ENCODE results near the gene PACRG. TPM values are rescaled to one million over a fixed set of nuclear protein-coding genes. Genes with fewer than 3 reads are reported as not detected.

The PACRG gene
- polyA plus RNA-seq, 1 donor: 1.5 TPM

DNA sequence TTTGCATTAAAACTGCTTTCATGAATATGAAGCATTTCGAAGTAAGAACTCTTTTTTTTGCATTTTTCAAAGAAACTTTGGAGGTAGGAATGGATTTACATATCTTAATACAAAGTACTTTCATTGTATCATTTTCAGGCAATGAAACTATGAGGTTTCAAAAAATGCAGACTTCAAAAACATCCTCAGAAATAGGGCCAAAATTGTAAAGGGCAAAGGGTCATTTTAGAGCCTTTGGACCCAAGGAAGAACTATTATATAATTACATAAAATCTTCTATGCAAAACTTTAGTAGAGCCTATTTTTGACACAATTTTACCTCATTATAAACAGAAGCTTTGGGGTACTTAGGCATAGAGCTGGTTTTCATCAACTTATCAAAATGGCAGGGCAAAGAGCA lies 5.1 kb upstream of the PACRG start:
- Histone ChIP-seq H3K27ac (ENCODE audit: low read length) (no peak overlapping the region), H3K27me3 (ENCODE audit: control insufficient read depth, insufficient read depth, low read length) (no peaks in the 10 kb centered on the region), H3K9me3 (ENCODE audit: control insufficient read depth, low read depth, low read length) (no peaks in the 10 kb centered on the region), H3K36me3 (ENCODE audit: control insufficient read depth, insufficient read depth, low read length) (no peaks in the 10 kb centered on the region), H3K4me1 (ENCODE audit: control insufficient read depth, insufficient read depth, low read length) (peaks cover 7% of the 10 kb centered on the region), H3K4me3 (ENCODE audit: low read length) (no peak overlapping the region)
- WGBS (ENCODE audit: insufficient coverage, low lambda C conversion rate): 100% methylated on average over 1 of the region's 1 CpG
- no peak for DNase-seq

- DNase-seq: peak in 1 of 2 donors; percentile 47
- Histone ChIP-seq H3K9me3 (ENCODE audit: control insufficient read depth, low read depth, low read length) (no peaks in the 10 kb centered on the region), H3K36me3 (ENCODE audit: control insufficient read depth, insufficient read depth, low read length) (no peaks in the 10 kb centered on the region), H3K27me3 (ENCODE audit: control insufficient read depth, insufficient read depth, low read length) (no peaks in the 10 kb centered on the region), H3K27ac (ENCODE audit: low read length) (peak overlapping the region; percentile 74), H3K4me3 (ENCODE audit: low read length) (peak overlapping the region; percentile 69), H3K4me1 (ENCODE audit: control insufficient read depth, insufficient read depth, low read length) (peaks cover 7% of the 10 kb centered on the region)
- 20% methylated on average over 1 of the region's 13 CpGs for WGBS (ENCODE audit: insufficient coverage, low lambda C conversion rate)
These were observed 840 bp upstream of the PACRG start for GRCh38 chr6:162726947-162727321.

GRCh38 chr6:162728197-162728596 lies 423 bp downstream of the PACRG start:
- no CpG with 5 or more reads among the region's 7 CpGs for WGBS (ENCODE audit: insufficient coverage, low lambda C conversion rate)
- Histone ChIP-seq H3K27ac (ENCODE audit: low read length) (peak overlapping the region; percentile 48), H3K4me3 (ENCODE audit: low read length) (peak overlapping the region; percentile 34), H3K9me3 (ENCODE audit: control insufficient read depth, low read depth, low read length) (no peaks in the 10 kb centered on the region), H3K27me3 (ENCODE audit: control insufficient read depth, insufficient read depth, low read length) (no peaks in the 10 kb centered on the region), H3K4me1 (ENCODE audit: control insufficient read depth, insufficient read depth, low read length) (peaks cover 7% of the 10 kb centered on the region), H3K36me3 (ENCODE audit: control insufficient read depth, insufficient read depth, low read length) (no peaks in the 10 kb centered on the region)
- no peak for DNase-seq

DNA sequence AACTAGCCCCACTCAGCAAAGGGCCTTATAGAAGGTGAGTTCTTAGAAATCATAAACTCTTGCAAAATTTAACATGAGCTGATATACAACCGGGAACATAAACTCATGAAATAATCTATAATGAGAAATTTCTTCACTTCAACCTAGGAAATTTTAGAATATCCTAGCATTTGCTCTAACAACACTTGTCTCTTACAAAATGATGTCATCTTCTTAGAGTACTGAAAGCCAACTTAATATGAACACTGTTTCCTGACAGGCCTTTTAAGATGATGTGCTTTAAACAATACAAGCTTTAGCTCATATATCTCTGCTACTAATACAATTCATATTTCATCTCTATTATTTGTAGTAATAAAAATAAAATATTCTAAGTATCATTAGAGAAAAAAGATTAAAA lies 932 bp downstream of the PACRG start:
- no peaks in the 10 kb centered on the region for H3K9me3 ChIP-seq (ENCODE audit: control insufficient read depth, low read depth, low read length)
- peak overlapping the region; percentile 48 for H3K27ac ChIP-seq (ENCODE audit: low read length)

DNA sequence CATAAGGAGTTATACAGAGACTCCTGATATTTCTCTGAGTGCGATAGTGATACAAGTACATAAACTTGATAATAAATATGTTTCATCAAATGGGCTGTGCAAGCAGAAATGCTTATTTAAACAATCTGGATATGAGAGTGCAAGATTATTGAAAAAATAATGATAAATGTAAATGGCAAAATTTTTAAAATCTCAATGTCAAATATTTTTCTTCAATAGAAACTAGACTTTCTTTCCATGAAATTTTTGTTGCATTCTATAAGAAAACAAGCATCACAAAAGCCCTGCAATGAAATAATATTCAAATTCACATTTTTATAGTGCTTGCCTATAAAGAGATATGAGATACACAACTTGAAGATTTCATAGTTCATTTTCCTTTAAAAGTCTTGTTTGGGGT lies 2.7 kb downstream of the PACRG start:
- Histone ChIP-seq H3K9me3 (ENCODE audit: control insufficient read depth, low read depth, low read length) (no peaks in the 10 kb centered on the region), H3K27ac (ENCODE audit: low read length) (no peak overlapping the region), H3K27me3 (ENCODE audit: control insufficient read depth, insufficient read depth, low read length) (no peaks in the 10 kb centered on the region), H3K4me3 (ENCODE audit: low read length) (no peak overlapping the region), H3K4me1 (ENCODE audit: control insufficient read depth, insufficient read depth, low read length) (no peaks in the 10 kb centered on the region), H3K36me3 (ENCODE audit: control insufficient read depth, insufficient read depth, low read length) (no peaks in the 10 kb centered on the region)
- DNase-seq: no peak
- WGBS (ENCODE audit: insufficient coverage, low lambda C conversion rate): 100% methylated on average over 1 of the region's 1 CpG

More for the DNA sequence above, 932 bp downstream of the PACRG start:
- no peak for DNase-seq
- WGBS (ENCODE audit: insufficient coverage, low lambda C conversion rate): no CpG with 5 or more reads among the region's 1 CpG
- Histone ChIP-seq H3K36me3 (ENCODE audit: control insufficient read depth, insufficient read depth, low read length) (no peaks in the 10 kb centered on the region), H3K4me3 (ENCODE audit: low read length) (no peak overlapping the region), H3K4me1 (ENCODE audit: control insufficient read depth, insufficient read depth, low read length) (peaks cover 7% of the 10 kb centered on the region), H3K27me3 (ENCODE audit: control insufficient read depth, insufficient read depth, low read length) (no peaks in the 10 kb centered on the region)

GRCh38 chr6:162733489-162733888 lies 5.7 kb downstream of the PACRG start:
- H3K27ac ChIP-seq (ENCODE audit: low read length): no peak overlapping the region
- H3K9me3 ChIP-seq (ENCODE audit: control insufficient read depth, low read depth, low read length): no peaks in the 10 kb centered on the region
- H3K27me3 ChIP-seq (ENCODE audit: control insufficient read depth, insufficient read depth, low read length): no peaks in the 10 kb centered on the region
- no peaks in the 10 kb centered on the region for H3K4me1 ChIP-seq (ENCODE audit: control insufficient read depth, insufficient read depth, low read length)
- 70% methylated on average over 2 of the region's 4 CpGs for WGBS (ENCODE audit: insufficient coverage, low lambda C conversion rate)
- no peak overlapping the region for H3K4me3 ChIP-seq (ENCODE audit: low read length)
- no peaks in the 10 kb centered on the region for H3K36me3 ChIP-seq (ENCODE audit: control insufficient read depth, insufficient read depth, low read length)
- no peak for DNase-seq

- Histone ChIP-seq H3K4me3 (ENCODE audit: low read length) (no peak overlapping the region), H3K4me1 (ENCODE audit: control insufficient read depth, insufficient read depth, low read length) (no peaks in the 10 kb centered on the region), H3K27ac (ENCODE audit: low read length) (no peak overlapping the region), H3K27me3 (ENCODE audit: control insufficient read depth, insufficient read depth, low read length) (no peaks in the 10 kb centered on the region), H3K36me3 (ENCODE audit: control insufficient read depth, insufficient read depth, low read length) (no peaks in the 10 kb centered on the region), H3K9me3 (ENCODE audit: control insufficient read depth, low read depth, low read length) (no peaks in the 10 kb centered on the region)
- no CpG with 5 or more reads among the region's 1 CpG for WGBS (ENCODE audit: insufficient coverage, low lambda C conversion rate)
- no peak for DNase-seq
These were observed 9.2 kb downstream of the PACRG start for GRCh38 chr6:162736961-162737360.

- WGBS (ENCODE audit: insufficient coverage, low lambda C conversion rate): 33% methylated on average over 1 of the region's 3 CpGs
- Histone ChIP-seq H3K9me3 (ENCODE audit: control insufficient read depth, low read depth, low read length) (no peaks in the 10 kb centered on the region), H3K36me3 (ENCODE audit: control insufficient read depth, insufficient read depth, low read length) (no peaks in the 10 kb centered on the region), H3K27ac (ENCODE audit: low read length) (no peak overlapping the region), H3K4me3 (ENCODE audit: low read length) (no peak overlapping the region), H3K27me3 (ENCODE audit: control insufficient read depth, insufficient read depth, low read length) (no peaks in the 10 kb centered on the region), H3K4me1 (ENCODE audit: control insufficient read depth, insufficient read depth, low read length) (no peaks in the 10 kb centered on the region)
- no peak for DNase-seq
These were observed 23.0 kb downstream of the PACRG start for GRCh38 chr6:162750776-162751175.

GRCh38 chr6:162751211-162751859 lies 23.6 kb downstream of the PACRG start:
- no peaks in the 10 kb centered on the region for H3K36me3 ChIP-seq (ENCODE audit: control insufficient read depth, insufficient read depth, low read length)
- H3K4me3 ChIP-seq (ENCODE audit: low read length): no peak overlapping the region
- H3K4me1 ChIP-seq (ENCODE audit: control insufficient read depth, insufficient read depth, low read length): no peaks in the 10 kb centered on the region
- DNase-seq: no peak
- no peak overlapping the region for H3K27ac ChIP-seq (ENCODE audit: low read length)
- H3K9me3 ChIP-seq (ENCODE audit: control insufficient read depth, low read depth, low read length): no peaks in the 10 kb centered on the region
- no peaks in the 10 kb centered on the region for H3K27me3 ChIP-seq (ENCODE audit: control insufficient read depth, insufficient read depth, low read length)

- Histone ChIP-seq H3K27ac (ENCODE audit: low read length) (no peak overlapping the region), H3K36me3 (ENCODE audit: control insufficient read depth, insufficient read depth, low read length) (no peaks in the 10 kb centered on the region), H3K4me3 (ENCODE audit: low read length) (no peak overlapping the region), H3K9me3 (ENCODE audit: control insufficient read depth, low read depth, low read length) (no peaks in the 10 kb centered on the region), H3K4me1 (ENCODE audit: control insufficient read depth, insufficient read depth, low read length) (no peaks in the 10 kb centered on the region), H3K27me3 (ENCODE audit: control insufficient read depth, insufficient read depth, low read length) (no peaks in the 10 kb centered on the region)
- no peak for DNase-seq
These were observed 26.0 kb downstream of the PACRG start for GRCh38 chr6:162753775-162754174.

- Histone ChIP-seq H3K9me3 (ENCODE audit: control insufficient read depth, low read depth, low read length) (no peaks in the 10 kb centered on the region), H3K27ac (ENCODE audit: low read length) (no peak overlapping the region), H3K4me1 (ENCODE audit: control insufficient read depth, insufficient read depth, low read length) (no peaks in the 10 kb centered on the region), H3K27me3 (ENCODE audit: control insufficient read depth, insufficient read depth, low read length) (no peaks in the 10 kb centered on the region), H3K4me3 (ENCODE audit: low read length) (no peak overlapping the region), H3K36me3 (ENCODE audit: control insufficient read depth, insufficient read depth, low read length) (no peaks in the 10 kb centered on the region)
- no peak for DNase-seq
These were observed 42.4 kb downstream of the PACRG start for GRCh38 chr6:162770136-162770535.
